Raji (cell line): ENCODE measurements around the gene NR3C1.

Experiments used
- POLR2A ChIP-seq: IDR thresholded peaks from 2 replicates; pipeline ENCODE4 v1.6.1; 2011; ENCODE audit warnings: low read depth, low read length, control low read depth; ENCODE audit not compliant: insufficient read depth

The NR3C1 gene

GRCh38 chr5:143302341-143303045 lies 101.0 kb downstream of the NR3C1 start:
- TF ChIP-seq POLR2A: no peak

GRCh38 chr5:143297756-143298155 lies 105.7 kb downstream of the NR3C1 start:
- TF ChIP-seq POLR2A: no peak

- no peak for TF ChIP-seq POLR2A
These were observed 113.4 kb downstream of the NR3C1 start for GRCh38 chr5:143290125-143290524.

- no peak for TF ChIP-seq POLR2A
These were observed 119.0 kb downstream of the NR3C1 start for GRCh38 chr5:143284521-143284920.

GRCh38 chr5:143284002-143284401 lies 119.5 kb downstream of the NR3C1 start:
- TF ChIP-seq POLR2A: no peak

- no peak for TF ChIP-seq POLR2A
These were observed 122.3 kb downstream of the NR3C1 start for GRCh38 chr5:143281226-143281625.

- no peak for TF ChIP-seq POLR2A
These were observed 123.8 kb downstream of the NR3C1 start for GRCh38 chr5:143279698-143280097.

GRCh38 chr5:143277536-143277935 lies 126.0 kb downstream of the NR3C1 start:
- TF ChIP-seq POLR2A: no peak

- no peak for TF ChIP-seq POLR2A
These were observed 127.7 kb downstream of the NR3C1 start for GRCh38 chr5:143275512-143276363.

- TF ChIP-seq POLR2A: no peak
These were observed 128.5 kb downstream of the NR3C1 start for GRCh38 chr5:143274952-143275351.

- TF ChIP-seq POLR2A: no peak
These were observed 132.1 kb downstream of the NR3C1 start for GRCh38 chr5:143271431-143271830.

GRCh38 chr5:143268388-143268787 lies 135.1 kb downstream of the NR3C1 start:
- TF ChIP-seq POLR2A: no peak

- no peak for TF ChIP-seq POLR2A
These were observed 136.3 kb downstream of the NR3C1 start for GRCh38 chr5:143267186-143267585.

- TF ChIP-seq POLR2A: no peak
These were observed 137.5 kb downstream of the NR3C1 start for GRCh38 chr5:143265995-143266394.

GRCh38 chr5:143263272-143263810 lies 140.1 kb downstream of the NR3C1 start:
- no peak for TF ChIP-seq POLR2A

GRCh38 chr5:143262393-143263174 lies 140.9 kb downstream of the NR3C1 start:
- no peak for TF ChIP-seq POLR2A
